ENCODE measurements around the gene GDPD3. TPM values are rescaled to one million over a fixed set of nuclear protein-coding genes. Genes with fewer than 3 reads are reported as not detected.

Gene GDPD3
- total and polyA plus RNA-seq, 9 of the 15 experiments (the other 6 are each of a cell fraction or from before 2014, with no cell fraction given) = 0.47 to 3.9 (median 1.1) TPM

GRCh38 chr16:30065102-30065942 is 48.0 kb downstream of the GDPD3 start, which contains the start of gene ALDOA (continued):
- TF ChIP-seq CHAMP1 (IDR thresholded peaks at IDR 0.05) (no peak), NKRF (IDR thresholded peaks at IDR 0.05; ENCODE audit: borderline replicate concordance) (peak; percentile 61; the same call in 1 of the 2 replicates), XRCC5 (IDR thresholded peaks at IDR 0.05; ENCODE audit: low read depth, low read length) (0 out of 2 replicates have a peak, but pooled peaks have one; percentile 21), XRCC3 (IDR thresholded peaks at IDR 0.05) (no peak), ZNF277 (CRISPR knock-in tag; IDR thresholded peaks at IDR 0.05; ENCODE audit: borderline replicate concordance) (no peak), NFXL1 (CRISPR knock-in tag; IDR thresholded peaks at IDR 0.05) (no peak), SMAD3 (CRISPR knock-in tag; conservative IDR thresholded peaks at IDR 0.05) (peak; percentile 75; the same call in 1 of the 2 replicates), COPS2 (conservative IDR thresholded peaks at IDR 0.05) (no peak), L3MBTL2 (IDR thresholded peaks at IDR 0.05) (peak; percentile 97), IFI16 (CRISPR knock-in tag; IDR thresholded peaks at IDR 0.05) (no peak), ZKSCAN8 (CRISPR knock-in tag; IDR thresholded peaks at IDR 0.05) (no peak), CREB1 (IDR thresholded peaks at IDR 0.05) (peak; percentile 79), CREB1 (CRISPR knock-in tag; IDR thresholded peaks at IDR 0.05) (peak; percentile 86), TOE1 (IDR thresholded peaks at IDR 0.05; ENCODE audit: borderline replicate concordance) (peak; percentile 61; the same call in 1 of the 2 replicates), TOE1 (CRISPR knock-in tag; IDR thresholded peaks at IDR 0.05; ENCODE audit: borderline replicate concordance, low read depth) (0 out of 2 replicates have a peak, but pooled peaks have one; percentile 81), ZMIZ1 (IDR thresholded peaks at IDR 0.05; ENCODE audit: low read depth in 2 of 2, low read length in 2 of 2) (no peak)

All from K562 (cell line).